GM21619 (cell line): ENCODE data around the gene FSD1L.
"Not testable (repeated sequence)": the region's sequence is repeated elsewhere in the genome, so short reads cannot be mapped to it uniquely, and the experiment has no call there.

Experiments
- ATAC-seq: cut with Tn5 transposase; IDR thresholded peaks from one replicate; pipeline ENCODE4 v1.9.1; 2021; ENCODE audit not compliant: unreplicated experiment

The FSD1L gene

GRCh38 chr9:105483618-105484017 lies 35.8 kb downstream of the FSD1L start:
- no peak for ATAC-seq

GRCh38 chr9:105484226-105484625 lies 36.4 kb downstream of the FSD1L start:
- ATAC-seq, result no peak

GRCh38 chr9:105485131-105485530 lies 37.3 kb downstream of the FSD1L start:
- no peak for ATAC-seq

GRCh38 chr9:105496826-105497225 lies 49.0 kb downstream of the FSD1L start:
- ATAC-seq, result no peak

DNA sequence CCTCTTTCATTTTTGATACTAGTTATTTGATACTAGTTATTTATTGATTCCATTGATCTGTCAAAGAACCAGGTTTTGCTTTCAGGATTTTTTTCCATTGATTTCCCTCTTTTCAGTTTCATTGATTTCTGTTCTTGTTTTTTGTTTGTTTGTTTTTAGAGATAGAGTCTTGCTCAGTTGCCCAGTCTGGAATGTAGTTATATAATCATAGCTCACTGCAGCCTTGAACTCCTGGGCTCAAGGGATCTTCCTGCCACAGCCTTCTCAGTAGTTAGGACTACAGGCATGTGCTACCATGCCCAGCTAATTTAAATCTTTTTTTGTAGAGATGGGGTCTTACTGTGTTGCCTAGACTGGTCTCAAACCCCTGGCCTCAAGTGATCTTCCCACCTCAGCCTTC lies 49.9 kb downstream of the FSD1L start:
- no peak for ATAC-seq

DNA sequence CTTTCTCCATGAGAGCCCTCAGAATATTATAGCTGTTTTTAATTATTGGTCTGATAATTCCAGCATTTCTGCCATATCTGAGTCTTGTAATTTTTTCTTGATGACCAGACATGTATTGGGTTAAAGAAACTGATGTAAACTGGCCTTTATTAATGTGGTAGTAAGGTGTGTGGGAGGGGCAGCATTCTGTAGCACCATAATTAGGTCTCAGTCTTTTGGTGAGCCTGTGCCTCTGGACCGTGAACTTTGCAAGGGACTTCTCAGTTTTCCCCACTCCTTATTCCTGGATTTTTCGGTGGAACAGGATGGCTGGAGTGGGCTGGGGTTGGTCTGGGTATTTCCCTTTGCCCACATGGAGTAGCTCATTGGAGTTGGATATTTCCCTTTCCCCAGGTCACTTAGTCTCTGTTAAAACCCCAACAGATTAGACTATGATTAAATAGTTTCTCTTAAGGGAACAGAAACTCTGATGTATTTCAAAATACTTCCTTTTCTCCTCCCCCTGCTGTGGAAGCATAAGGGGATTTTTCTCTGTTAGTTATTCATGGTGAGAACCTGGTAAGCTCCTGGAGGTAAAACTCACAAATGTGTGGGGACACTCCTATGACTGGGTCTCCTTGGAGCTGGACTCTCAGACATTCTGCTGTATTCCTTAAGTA lies 52.4 kb downstream of the FSD1L start:
- ATAC-seq, result peak; percentile 86

DNA sequence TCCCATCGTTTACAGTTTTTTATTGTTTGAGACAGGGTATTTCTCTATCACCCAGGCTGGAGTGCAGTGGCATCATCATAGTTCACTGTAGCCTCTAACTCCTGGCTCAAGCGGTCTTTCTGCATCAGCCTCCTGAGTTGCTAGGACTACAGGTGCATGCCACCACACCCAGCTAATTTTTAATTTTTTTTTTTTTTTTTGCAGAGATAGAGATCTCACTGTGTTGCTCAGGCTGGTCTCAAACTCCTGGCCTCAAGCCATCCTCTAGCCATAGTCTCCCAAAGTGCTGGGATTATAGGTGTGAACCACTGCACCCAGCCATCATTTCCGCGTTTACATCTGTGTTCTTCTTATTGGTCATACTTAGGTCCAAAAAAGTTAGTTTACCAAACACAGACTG lies 53.6 kb downstream of the FSD1L start:
- ATAC-seq, result no peak

- no peak for ATAC-seq
Observed at GRCh38 chr9:105502276-105502675, 54.4 kb downstream of the FSD1L start.

DNA sequence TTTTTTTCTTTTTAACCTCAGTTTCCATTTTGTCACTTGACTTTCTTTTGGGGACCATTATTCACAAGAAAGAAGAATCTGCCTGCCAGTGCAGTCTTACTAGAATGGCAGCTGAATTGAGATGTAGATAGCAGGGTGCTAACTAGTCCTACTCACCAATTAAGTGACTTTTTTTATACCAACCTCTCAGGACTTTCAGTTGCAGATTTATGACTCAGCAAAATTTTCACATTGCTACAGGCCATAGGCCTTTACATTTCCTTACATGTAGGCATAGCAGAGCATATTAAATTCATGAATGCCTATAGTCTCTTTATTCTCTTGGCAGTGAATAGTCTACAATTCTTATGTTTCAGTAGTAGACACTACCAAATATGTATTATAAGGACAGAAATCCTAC lies 56.0 kb downstream of the FSD1L start:
- no peak for ATAC-seq

DNA sequence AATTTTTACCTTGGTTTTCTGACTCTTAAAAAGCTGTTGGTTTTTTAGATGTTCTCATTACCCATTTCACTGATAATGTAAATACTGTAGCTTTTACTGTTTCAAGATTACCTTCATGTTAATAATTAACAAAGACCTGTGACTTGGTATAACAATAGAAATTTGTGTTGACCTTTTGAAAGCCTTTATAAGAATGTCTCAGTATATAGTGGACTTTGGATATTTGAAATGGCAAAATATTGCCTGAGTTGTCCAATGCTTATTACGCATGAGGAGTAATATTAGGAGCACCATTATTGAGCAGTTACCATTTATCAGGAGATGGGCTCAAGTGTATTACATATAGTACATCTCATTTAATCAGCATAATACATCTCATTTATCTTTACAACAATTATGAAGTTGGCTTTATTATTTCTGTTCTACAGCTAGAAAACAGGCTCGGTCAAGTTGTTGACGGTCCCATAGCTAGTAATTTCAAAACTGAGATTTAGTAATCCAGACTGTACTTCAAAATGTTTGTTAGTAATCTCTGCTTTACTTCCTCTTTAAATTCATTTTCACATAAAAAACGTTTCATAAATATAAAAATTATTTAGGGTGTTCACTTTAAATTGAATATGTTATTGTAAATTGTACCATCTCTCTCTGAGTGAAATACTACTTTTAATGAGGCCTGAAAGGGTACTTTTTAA lies 59.4 kb downstream of the FSD1L start:
- no peak for ATAC-seq

DNA sequence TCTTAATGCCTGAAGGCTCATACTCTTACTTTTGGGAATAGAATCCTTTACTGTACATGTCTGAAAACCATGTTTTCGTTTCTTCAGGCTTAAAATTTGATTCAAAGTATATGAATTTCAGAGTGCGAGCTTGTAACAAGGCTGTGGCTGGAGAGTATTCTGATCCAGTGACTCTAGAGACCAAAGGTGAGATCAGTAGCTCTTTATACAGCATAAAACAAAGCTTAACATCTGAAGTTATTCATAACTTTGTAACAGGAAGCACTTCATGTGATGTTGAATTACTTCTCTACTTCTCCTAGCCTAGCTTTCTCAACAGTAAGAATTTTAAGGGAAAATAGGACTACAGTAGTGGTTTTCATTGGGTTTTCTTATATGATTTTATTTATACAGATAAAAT lies 60.7 kb downstream of the FSD1L start:
- no peak for ATAC-seq

- peak; percentile 82 for ATAC-seq
Observed at GRCh38 chr9:105510024-105510423, 62.2 kb downstream of the FSD1L start.

DNA sequence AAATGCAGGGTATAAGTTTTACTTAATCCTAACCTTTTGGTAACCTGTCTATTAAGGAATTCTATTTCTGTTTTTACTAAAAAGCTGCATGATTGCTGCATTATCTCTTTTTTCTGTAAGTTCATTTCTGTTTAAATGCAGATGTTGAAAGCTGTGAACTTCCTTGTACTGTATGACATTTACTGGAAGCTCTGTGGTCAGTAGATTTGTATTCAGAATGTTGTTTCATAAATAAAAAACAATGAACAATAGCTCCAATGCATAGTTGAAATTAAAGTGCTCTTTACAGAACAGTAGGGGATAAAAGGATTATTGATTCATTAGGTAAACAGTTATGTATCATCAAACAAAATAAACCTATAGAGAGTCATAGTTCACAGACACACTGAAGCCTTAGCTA lies 63.6 kb downstream of the FSD1L start:
- no peak for ATAC-seq

DNA sequence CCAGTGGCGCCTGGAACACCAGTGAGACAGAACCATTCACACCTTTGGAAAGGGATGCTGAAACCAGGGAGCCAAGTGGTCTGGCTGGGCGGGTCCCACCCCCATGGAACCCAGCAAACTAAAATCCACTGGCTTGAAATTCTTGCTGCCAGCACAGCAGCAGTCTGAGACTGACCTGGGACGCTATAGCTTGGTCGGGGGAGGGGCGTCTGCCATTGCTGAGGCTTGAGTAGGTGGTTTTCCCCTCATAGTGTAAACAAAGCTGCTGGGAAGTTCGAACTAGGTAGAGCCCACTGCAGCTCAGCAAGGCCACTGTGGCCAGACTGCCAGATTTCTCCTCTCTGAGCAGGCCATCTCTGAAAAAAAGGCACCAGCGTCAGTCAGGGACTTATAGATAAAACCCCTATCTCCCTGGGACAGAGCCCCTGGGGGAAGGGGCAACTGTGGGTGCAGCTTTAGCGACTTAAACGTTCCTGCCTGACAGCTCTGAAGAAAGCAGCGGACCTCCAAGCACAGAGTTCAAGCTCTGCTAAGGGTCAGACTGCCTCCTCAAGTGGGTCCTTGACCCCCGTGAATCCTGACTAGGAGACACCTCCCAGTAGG lies 68.1 kb downstream of the FSD1L start:
- no peak for ATAC-seq

- peak; percentile 45 for ATAC-seq
Observed at GRCh38 chr9:105519710-105520369, 72.0 kb downstream of the FSD1L start.

DNA sequence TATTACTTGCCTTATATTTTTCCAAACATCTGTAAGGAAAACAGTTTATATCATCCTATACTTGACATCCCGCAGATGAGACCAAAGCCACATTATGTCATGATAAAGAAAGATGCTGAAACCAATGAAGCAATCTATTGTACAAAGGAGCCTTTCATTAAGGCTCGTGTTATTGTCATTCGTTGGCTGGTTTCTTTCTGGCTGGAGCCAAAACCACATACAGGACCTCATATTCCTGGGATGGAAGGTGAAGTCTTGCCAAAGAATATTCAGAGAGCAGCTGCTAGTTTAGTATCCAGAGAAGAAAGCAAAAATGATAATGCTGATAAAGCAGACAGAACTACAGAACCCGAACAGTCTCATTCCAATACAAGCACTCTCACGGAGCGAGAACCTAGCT lies 73.2 kb downstream of the FSD1L start:
- not testable (repeated sequence) for ATAC-seq

- ATAC-seq, result peak; percentile 88
Observed at GRCh38 chr9:105522618-105523385, 75.0 kb downstream of the FSD1L start.

DNA sequence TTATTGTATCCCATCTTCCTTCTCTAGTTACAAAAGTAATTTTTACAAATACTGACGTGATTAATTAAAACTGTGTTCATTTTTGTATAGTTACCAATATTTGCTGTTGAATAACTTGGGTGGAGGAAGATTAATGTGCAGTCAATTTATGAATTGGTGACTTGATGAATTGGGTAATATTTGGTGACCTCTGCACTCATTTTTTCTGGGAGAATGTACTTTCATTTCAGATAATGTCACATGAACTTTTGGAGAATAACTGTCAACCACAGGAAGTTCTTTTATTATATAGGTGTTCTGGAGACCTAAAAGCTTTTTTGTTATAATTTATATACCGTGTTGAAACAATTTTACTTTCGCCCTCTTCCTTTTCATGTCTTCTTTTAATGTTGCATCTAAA lies 83.7 kb downstream of the FSD1L start:
- ATAC-seq, result no peak

DNA sequence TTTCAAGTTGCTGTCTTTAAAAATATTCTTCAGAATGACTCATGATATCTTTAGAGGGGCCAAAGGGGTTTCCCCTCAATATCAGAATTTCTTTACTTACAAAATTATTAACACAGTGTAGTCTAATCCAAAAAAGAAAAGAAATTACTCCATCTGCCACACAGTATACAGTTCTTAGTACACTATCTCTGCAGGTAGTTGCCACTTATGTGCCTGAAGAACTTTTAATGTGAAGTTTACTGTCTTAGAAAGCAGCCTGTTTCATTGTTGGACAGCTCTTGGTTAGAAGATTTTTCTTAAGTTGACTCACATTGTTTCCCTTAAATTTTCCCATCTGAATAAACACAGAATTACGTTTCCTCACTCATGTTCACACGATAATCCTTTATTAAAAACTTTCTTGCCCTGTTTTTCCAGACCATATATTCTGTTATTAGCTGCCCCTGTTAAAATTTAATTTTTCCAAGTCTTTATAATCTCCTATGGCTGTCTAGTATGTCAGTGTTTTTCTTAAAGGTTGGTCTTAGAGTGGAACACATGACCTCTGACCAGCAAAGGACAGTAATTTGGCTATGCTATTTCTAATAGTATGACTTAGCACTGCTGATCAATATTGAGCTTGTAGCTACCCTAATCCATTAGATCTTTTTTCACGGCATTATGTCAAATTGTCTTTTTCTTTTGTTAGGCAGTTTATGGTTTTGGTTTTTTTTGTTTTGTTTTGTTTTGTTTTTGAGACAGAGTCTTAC lies 88.3 kb downstream of the FSD1L start:
- ATAC-seq, result peak; percentile 76

DNA sequence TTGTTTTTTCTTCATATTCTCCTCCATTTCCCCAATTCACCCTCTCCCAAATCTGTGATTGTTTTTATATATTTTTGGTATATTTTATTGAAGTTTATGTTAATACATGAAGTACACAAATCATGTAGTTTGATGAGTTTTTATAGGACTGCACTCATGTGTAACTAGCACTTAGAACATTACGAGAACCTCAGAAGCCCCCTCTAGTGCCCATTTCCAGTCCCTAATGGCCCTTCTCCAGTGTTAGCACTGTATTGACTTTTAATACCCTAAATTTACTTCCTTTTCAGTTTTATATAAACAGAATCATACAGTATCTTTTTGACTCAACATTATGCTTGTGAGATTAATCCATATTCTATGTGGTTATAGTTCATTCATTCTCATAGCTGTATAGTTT lies 91.6 kb downstream of the FSD1L start:
- no peak for ATAC-seq
